ENCODE data around the gene NEK6. TPM values are rescaled to one million over a fixed set of nuclear protein-coding genes. Genes with fewer than 3 reads are reported as not detected.

NEK6 gene
- total RNA-seq, 1 donor, result 64.3 TPM

GRCh38 chr9:124323904-124324303 is 66.2 kb downstream of the NEK6 start:
- DNase-seq (ENCODE audit: low read depth), result no peak
- no peak overlapping the region for H3K4me3 ChIP-seq (ENCODE audit: low read depth, low read length)
- no peak for TF ChIP-seq CTCF (IDR thresholded peaks at IDR 0.05; ENCODE audit: insufficient read depth, low read length)

- no peak for TF ChIP-seq CTCF (IDR thresholded peaks at IDR 0.05; ENCODE audit: insufficient read depth, low read length)
- no peak for DNase-seq (ENCODE audit: low read depth)
Measured at GRCh38 chr9:124325816-124326215, 68.1 kb downstream of the NEK6 start.

GRCh38 chr9:124326378-124326777 is 68.6 kb downstream of the NEK6 start:
- TF ChIP-seq CTCF (IDR thresholded peaks at IDR 0.05; ENCODE audit: insufficient read depth, low read length), result no peak
- no peak overlapping the region for H3K4me3 ChIP-seq (ENCODE audit: low read depth, low read length)
- DNase-seq (ENCODE audit: low read depth), result no peak

More at GRCh38 chr9:124325816-124326215, 68.1 kb downstream of the NEK6 start:
- H3K4me3 ChIP-seq (ENCODE audit: low read depth, low read length), result no peak overlapping the region

GRCh38 chr9:124327491-124327890 is 69.7 kb downstream of the NEK6 start:
- DNase-seq (ENCODE audit: low read depth), result no peak
- no peak for TF ChIP-seq CTCF (IDR thresholded peaks at IDR 0.05; ENCODE audit: insufficient read depth, low read length)
- no peak overlapping the region for H3K4me3 ChIP-seq (ENCODE audit: low read depth, low read length)

GRCh38 chr9:124328285-124328684 is 70.5 kb downstream of the NEK6 start:
- DNase-seq (ENCODE audit: low read depth), result no peak
- no peak for TF ChIP-seq CTCF (IDR thresholded peaks at IDR 0.05; ENCODE audit: insufficient read depth, low read length)
- H3K4me3 ChIP-seq (ENCODE audit: low read depth, low read length), result no peak overlapping the region

GRCh38 chr9:124329206-124329792 is 71.5 kb downstream of the NEK6 start:
- H3K4me3 ChIP-seq (ENCODE audit: low read depth, low read length), result no peak overlapping the region
- TF ChIP-seq CTCF (IDR thresholded peaks at IDR 0.05; ENCODE audit: insufficient read depth, low read length), result no peak
- no peak for DNase-seq (ENCODE audit: low read depth)

All from fibroblast of the aortic adventitia (primary cell).